ENCODE measurements around the gene PSRC1.

- TF ChIP-seq FOXM1 (IDR thresholded peaks at IDR 0.05; ENCODE audit: borderline replicate concordance): no peak
- no peak for TF ChIP-seq SP1 (IDR thresholded peaks at IDR 0.05)
- no peak for TF ChIP-seq FOXA1 (IDR thresholded peaks at IDR 0.05)
Observed at GRCh38 chr1:109243860-109244552, 38.9 kb downstream of the PSRC1 start.

Data from HEK293T (cell line).